MCF 10A (cell line): ENCODE results near the gene GREB1L. TPM values are rescaled to one million over a fixed set of nuclear protein-coding genes. Genes with fewer than 3 reads are reported as not detected.

Experiments used
- Bru-seq: library from RNA; stranded (reverse); fragments of 400-500 nt; gene quantifications from one replicate; lab custom pipeline; 2021; lab: Mats Ljungman, UMichigan
- BruChase-seq, 2 experiments: library from RNA; stranded (reverse); fragments of 400-500 nt; gene quantifications; one replicate each; lab custom pipeline; 2021; lab: Mats Ljungman, UMichigan
- BruUV-seq: library from RNA; stranded (reverse); fragments of 400-500 nt; replicated peaks from 2 replicates; lab custom pipeline; 2021; lab: Mats Ljungman, UMichigan
- CTCF ChIA-PET: fragments of 300-600 bp; sonication (Branson Sonifier 250); formaldehyde crosslinking; extraction: SDS; loops from one replicate; lab custom pipeline; 2021; ENCODE audit warnings: antibody characterized with exemption, inconsistent platforms; lab: Yijun Ruan, JAX
- POLR2A ChIA-PET: fragments of 300-600, 350-650 bp; sonication (Branson Sonifier 250); formaldehyde crosslinking; extraction: SDS; loops from one replicate; lab custom pipeline; 2020; ENCODE audit warnings: antibody characterized with exemption, inconsistent platforms; lab: Yijun Ruan, JAX
- DNase-seq: peaks from one replicate; pipeline ENCODE4 v3.0.0-alpha.2; 2018; ENCODE audit not compliant: unreplicated experiment
- H3K27ac Mint-ChIP-seq: one replicate; pipeline ENCODE4 v1.8.0; 2022; ENCODE audit warnings: mild to moderate bottlenecking, low read depth, mixed read lengths; ENCODE audit not compliant: unreplicated experiment
- H3K27me3 Mint-ChIP-seq: one replicate; pipeline ENCODE4 v1.8.0; 2022; ENCODE audit warnings: mixed read lengths; ENCODE audit not compliant: insufficient read depth, unreplicated experiment
- H3K36me3 Mint-ChIP-seq: one replicate; pipeline ENCODE4 v1.8.0; 2022; ENCODE audit warnings: mild to moderate bottlenecking, moderate library complexity, mixed read lengths; ENCODE audit not compliant: insufficient read depth, unreplicated experiment
- H3K4me1 Mint-ChIP-seq: one replicate; pipeline ENCODE4 v1.8.0; 2022; ENCODE audit warnings: mixed read lengths; ENCODE audit not compliant: insufficient read depth, unreplicated experiment
- H3K4me3 Mint-ChIP-seq: one replicate; pipeline ENCODE4 v1.8.0; 2022; ENCODE audit warnings: mild to moderate bottlenecking, moderate library complexity, mixed read lengths; ENCODE audit not compliant: unreplicated experiment
- H3K9me3 Mint-ChIP-seq: one replicate; pipeline ENCODE4 v1.8.0; 2022; ENCODE audit warnings: mixed read lengths; ENCODE audit not compliant: unreplicated experiment
- intact Hi-C: fragments of 100-400 bp; cut with micrococcal nuclease; formaldehyde crosslinking; loops from 2 replicates; pipeline ENCODE4 v1.14.1; 2022
- long read RNA-seq: library from polyadenylated mRNA; stranded (forward); transcript quantifications from one replicate; pipeline ENCODE4 v2.0.0, GENCODE V29; 2022
- total RNA-seq: library from RNA; stranded (reverse); gene quantifications from 2 replicates; pipeline ENCODE4 v1.2.3, GENCODE V29; 2022
- TF ChIP-seq, protein P1 (sequence below): fragments of 200-600 bp; IDR thresholded peaks from one replicate; pipeline ENCODE4 v1.8.0; 2022; ENCODE audit warnings: antibody characterized with exemption, mild to moderate bottlenecking; ENCODE audit not compliant: unreplicated experiment

Gene GREB1L
- total RNA-seq (9.4 and 11.0 TPM in 2 replicates), Bru-seq, nascent RNA (percentile 63 among the genes with signal in this experiment), BruChase-seq, experiment 1, labeled RNA remaining after a 6-hour chase (percentile 54 among the genes with signal in this experiment), BruChase-seq, experiment 2, labeled RNA remaining after a 2-hour chase (percentile 59 among the genes with signal in this experiment)
- long read RNA-seq, partial matches to known transcripts = 2 of 10 reads
- long read RNA-seq, other reads (novel, unspliced or antisense) = 8 of 10 reads

DNA sequence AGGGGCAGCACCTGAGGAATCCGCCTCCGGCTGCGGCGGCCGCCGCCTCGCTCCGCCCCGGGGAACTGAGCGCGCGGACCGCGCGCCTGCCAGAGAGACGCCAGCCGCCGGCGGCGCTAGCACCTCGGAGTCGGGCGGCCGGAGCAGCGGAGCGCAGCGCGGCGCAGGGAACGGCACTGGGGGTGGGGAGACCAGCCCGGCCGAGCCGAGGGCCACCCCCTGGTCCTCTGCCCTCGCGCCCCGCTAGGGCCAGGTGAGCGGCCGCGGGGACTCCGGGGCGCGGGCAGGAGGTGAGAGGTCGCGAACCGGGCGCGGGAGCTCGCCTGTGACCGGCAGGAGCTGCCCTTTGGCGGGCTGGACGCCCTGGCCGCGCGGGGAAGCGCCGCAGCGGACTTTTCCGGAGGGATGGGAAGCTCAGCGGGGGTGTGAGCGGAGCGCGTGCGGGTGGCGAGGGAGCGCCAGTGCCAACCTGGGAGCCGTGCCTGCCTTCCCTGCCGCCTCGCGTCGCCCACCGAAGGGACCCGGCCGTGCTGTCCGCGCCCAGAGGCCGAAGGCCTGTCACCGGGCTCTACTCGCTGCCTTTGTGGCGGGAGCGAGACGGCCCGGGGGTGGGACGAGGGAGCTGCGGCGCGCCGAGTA, at the start of gene GREB1L:
Gene GREB1L (plus strand): TSS at position 92 of the 639 bp plus-strand sequence. CDS start 141,287 bp downstream, outside the sequence.
- intact Hi-C loops = loop anchor here (1.0 to 5.0 kb wide), 3 partner anchors 150 to 202 kb away; no protein-coding TSS in a partner anchor
- peaks cover 5% of the 10 kb centered on the region for H3K4me1 Mint-ChIP-seq
- no peaks in the 10 kb centered on the region for H3K27me3 Mint-ChIP-seq
- H3K9me3 Mint-ChIP-seq = no peaks in the 10 kb centered on the region
- peak within 1 kb of the TSS; percentile 49 for H3K27ac Mint-ChIP-seq
- BruUV-seq = no TSS peak
- no peaks in the 10 kb centered on the region for H3K36me3 Mint-ChIP-seq
- DNase-seq = peak; percentile 67
- POLR2A ChIA-PET = interaction anchor here (0.6 to 2.0 kb wide), 8 partner anchors 10 to 359 kb away, joined by 3 to 9 read pairs (median 4); partner anchors contain the start of gene ESCO1
- peak within 1 kb of the TSS; percentile 78 for H3K4me3 Mint-ChIP-seq
- CTCF ChIA-PET = interaction anchor here (0.6 to 4.0 kb wide), 14 partner anchors 10 to 204 kb away, joined by 3 to 27 read pairs (median 4); no protein-coding TSS in a partner anchor
- TF ChIP-seq, protein P1, sequence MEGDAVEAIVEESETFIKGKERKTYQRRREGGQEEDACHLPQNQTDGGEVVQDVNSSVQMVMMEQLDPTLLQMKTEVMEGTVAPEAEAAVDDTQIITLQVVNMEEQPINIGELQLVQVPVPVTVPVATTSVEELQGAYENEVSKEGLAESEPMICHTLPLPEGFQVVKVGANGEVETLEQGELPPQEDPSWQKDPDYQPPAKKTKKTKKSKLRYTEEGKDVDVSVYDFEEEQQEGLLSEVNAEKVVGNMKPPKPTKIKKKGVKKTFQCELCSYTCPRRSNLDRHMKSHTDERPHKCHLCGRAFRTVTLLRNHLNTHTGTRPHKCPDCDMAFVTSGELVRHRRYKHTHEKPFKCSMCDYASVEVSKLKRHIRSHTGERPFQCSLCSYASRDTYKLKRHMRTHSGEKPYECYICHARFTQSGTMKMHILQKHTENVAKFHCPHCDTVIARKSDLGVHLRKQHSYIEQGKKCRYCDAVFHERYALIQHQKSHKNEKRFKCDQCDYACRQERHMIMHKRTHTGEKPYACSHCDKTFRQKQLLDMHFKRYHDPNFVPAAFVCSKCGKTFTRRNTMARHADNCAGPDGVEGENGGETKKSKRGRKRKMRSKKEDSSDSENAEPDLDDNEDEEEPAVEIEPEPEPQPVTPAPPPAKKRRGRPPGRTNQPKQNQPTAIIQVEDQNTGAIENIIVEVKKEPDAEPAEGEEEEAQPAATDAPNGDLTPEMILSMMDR = peak; percentile 35

DNA sequence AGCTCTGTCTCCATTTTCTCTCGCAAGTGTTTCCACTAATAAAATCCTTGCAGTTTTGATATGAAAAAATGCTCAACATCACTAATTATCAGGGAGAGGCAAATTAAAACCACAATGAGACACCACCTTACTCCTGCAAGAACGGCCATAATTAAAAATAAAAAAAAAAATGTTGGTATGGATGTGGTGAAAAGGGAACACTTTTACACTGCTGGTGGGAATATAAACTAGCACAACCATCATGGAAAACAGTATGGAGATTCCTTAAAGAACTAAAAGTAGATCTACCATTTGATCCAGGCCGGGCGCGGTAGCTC, 49.8 kb upstream of the GREB1L start:
- ChIA-PET CTCF (interaction anchor here (0.6 to 10.2 kb wide), 12 partner anchors 12 to 766 kb away, joined by 3 to 192 read pairs (median 3); no protein-coding TSS in a partner anchor), POLR2A (interaction anchor here (0.9 to 1.0 kb wide), 2 partner anchors 80 to 247 kb away, joined by 3 to 4 read pairs; partner anchors contain the start of gene ROCK1)
- Mint-ChIP-seq H3K27ac (no peak overlapping the region), H3K4me3 (no peak overlapping the region), H3K27me3 (peaks cover 24% of the 10 kb centered on the region), H3K9me3 (no peaks in the 10 kb centered on the region), H3K4me1 (peaks cover 4% of the 10 kb centered on the region), H3K36me3 (no peaks in the 10 kb centered on the region)
- intact Hi-C loops = loop anchor here (10.0 kb wide), 2 partner anchors 413 to 663 kb away; partner anchors contain the start of gene ESCO1
- TF ChIP-seq, protein P1 = no peak
- no TSS peak for BruUV-seq
- no peak for DNase-seq

GRCh38 chr18:21194871-21195771, 46.9 kb upstream of the GREB1L start:
- no TSS peak for BruUV-seq
- no peaks in the 10 kb centered on the region for H3K9me3 Mint-ChIP-seq
- no peak overlapping the region for H3K4me3 Mint-ChIP-seq
- peaks cover 24% of the 10 kb centered on the region for H3K27me3 Mint-ChIP-seq
- no peaks in the 10 kb centered on the region for H3K36me3 Mint-ChIP-seq
- ChIA-PET POLR2A (interaction anchor here (0.9 to 2.0 kb wide), 6 partner anchors 10 to 405 kb away, joined by 3 to 11 read pairs (median 4); partner anchors contain the start of gene ESCO1), CTCF (interaction anchor here (0.5 to 10.2 kb wide), 40 partner anchors 9 to 1139 kb away, joined by 3 to 192 read pairs (median 4); partner anchors contain the start of gene ESCO1)
- peaks cover 4% of the 10 kb centered on the region for H3K4me1 Mint-ChIP-seq
- DNase-seq = peak; percentile 55
- intact Hi-C loops = loop anchor here (1.0 to 10.0 kb wide), 4 partner anchors 196 to 660 kb away; partner anchors contain the start of gene ESCO1
- TF ChIP-seq, protein P1 = peak; percentile 62
- H3K27ac Mint-ChIP-seq = no peak overlapping the region
